Osteoblast (primary cell): ENCODE measurements around the gene ZNF474. TPM values are rescaled to one million over a fixed set of nuclear protein-coding genes. Genes with fewer than 3 reads are reported as not detected.

Experiments
- DNase-seq: peaks from one replicate; pipeline ENCODE4 v3.0.0; 2011; ENCODE audit warnings: low spot score, mixed read lengths; ENCODE audit not compliant: insufficient read length; ENCODE audit errors: missing footprints
- H2AFZ ChIP-seq: 2 replicates; pipeline ENCODE4 v1.6.0; 2011; ENCODE audit warnings: mild to moderate bottlenecking, low read length
- H3K27ac ChIP-seq: 2 replicates; pipeline ENCODE4 v1.5.1; 2011; ENCODE audit warnings: mild to moderate bottlenecking, low read depth, low read length, moderate library complexity
- H3K27me3 ChIP-seq: 2 replicates; pipeline ENCODE4 v1.6.0; 2012; ENCODE audit warnings: mild to moderate bottlenecking, control low read depth, inconsistent platforms, low read length, moderate library complexity; ENCODE audit not compliant: insufficient read depth
- H3K36me3 ChIP-seq: 2 replicates; pipeline ENCODE4 v1.5.1; 2011; ENCODE audit warnings: mild to moderate bottlenecking, low read length, control low read depth, moderate library complexity; ENCODE audit not compliant: insufficient read depth
- H3K4me1 ChIP-seq: 2 replicates; pipeline ENCODE4 v1.5.1; 2011; ENCODE audit warnings: mild to moderate bottlenecking, low read length, control low read depth, moderate library complexity; ENCODE audit not compliant: insufficient read depth
- H3K4me2 ChIP-seq: 2 replicates; pipeline ENCODE4 v1.6.0; 2011; ENCODE audit warnings: mild to moderate bottlenecking, low read length; ENCODE audit not compliant: insufficient read depth
- H3K4me3 ChIP-seq: fragments of 200-600 bp; sonication (generic); 3 replicates; pipeline ENCODE4 v1.5.1; 2012; ENCODE audit warnings: mild to moderate bottlenecking, low read length, inconsistent platforms; ENCODE audit not compliant: insufficient read depth
- H3K79me2 ChIP-seq: 2 replicates; pipeline ENCODE4 v1.6.0; 2012; ENCODE audit warnings: mild to moderate bottlenecking, low read length, control low read depth, inconsistent platforms; ENCODE audit not compliant: insufficient read depth
- H3K9me3 ChIP-seq: 2 replicates; pipeline ENCODE4 v1.5.1; 2011; ENCODE audit warnings: low read depth, low read length, control low read depth
- H4K20me1 ChIP-seq: 2 replicates; pipeline ENCODE4 v1.6.0; 2012; ENCODE audit warnings: mild to moderate bottlenecking, low read length, control low read depth; ENCODE audit not compliant: insufficient read depth
- total RNA-seq: library from RNA; depleted of rRNA; stranded (reverse); fragments of >200 nt; gene quantifications from 2 replicates; pipeline ENCODE4 v1.2.3, GENCODE V29; 2012
- TF ChIP-seq, protein P1 (sequence below): IDR thresholded peaks from 2 replicates; pipeline ENCODE4 v1.5.1; 2011; ENCODE audit warnings: mild to moderate bottlenecking, low read depth, low read length, moderate library complexity; ENCODE audit errors: extremely low read depth

ZNF474 gene
- total RNA-seq, 1 donor: 0.72 TPM

DNA sequence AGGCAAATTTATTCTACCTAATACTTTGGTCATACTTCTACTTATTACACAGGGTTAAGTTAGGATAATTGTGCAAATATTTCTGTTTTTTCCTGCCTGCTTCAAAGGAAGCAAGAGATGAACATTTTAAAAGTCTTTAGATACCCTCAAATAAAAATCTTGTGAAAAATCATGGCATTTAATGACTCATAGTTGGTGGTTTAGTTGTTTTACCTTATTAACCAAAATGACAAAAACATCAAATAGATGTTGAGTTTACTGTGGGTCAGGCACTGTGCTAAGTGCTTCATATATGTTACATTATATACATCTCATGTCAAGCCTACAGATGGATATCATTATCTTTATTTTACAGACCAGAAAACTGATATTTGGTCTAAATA lies 54.4 kb downstream of the ZNF474 start:
- Histone ChIP-seq H3K27ac (peak overlapping the region; percentile 96), H3K79me2 (no peaks in the 10 kb centered on the region), H3K9me3 (no peaks in the 10 kb centered on the region), H3K4me3 (no peak overlapping the region), H3K4me1 (peaks cover 52% of the 10 kb centered on the region), H3K36me3 (no peaks in the 10 kb centered on the region), H2AFZ (no peak overlapping the region), H4K20me1 (no peaks in the 10 kb centered on the region), H3K4me2 (peak overlapping the region; percentile 67), H3K27me3 (no peaks in the 10 kb centered on the region)
- no peak for DNase-seq
- TF ChIP-seq, protein P1, sequence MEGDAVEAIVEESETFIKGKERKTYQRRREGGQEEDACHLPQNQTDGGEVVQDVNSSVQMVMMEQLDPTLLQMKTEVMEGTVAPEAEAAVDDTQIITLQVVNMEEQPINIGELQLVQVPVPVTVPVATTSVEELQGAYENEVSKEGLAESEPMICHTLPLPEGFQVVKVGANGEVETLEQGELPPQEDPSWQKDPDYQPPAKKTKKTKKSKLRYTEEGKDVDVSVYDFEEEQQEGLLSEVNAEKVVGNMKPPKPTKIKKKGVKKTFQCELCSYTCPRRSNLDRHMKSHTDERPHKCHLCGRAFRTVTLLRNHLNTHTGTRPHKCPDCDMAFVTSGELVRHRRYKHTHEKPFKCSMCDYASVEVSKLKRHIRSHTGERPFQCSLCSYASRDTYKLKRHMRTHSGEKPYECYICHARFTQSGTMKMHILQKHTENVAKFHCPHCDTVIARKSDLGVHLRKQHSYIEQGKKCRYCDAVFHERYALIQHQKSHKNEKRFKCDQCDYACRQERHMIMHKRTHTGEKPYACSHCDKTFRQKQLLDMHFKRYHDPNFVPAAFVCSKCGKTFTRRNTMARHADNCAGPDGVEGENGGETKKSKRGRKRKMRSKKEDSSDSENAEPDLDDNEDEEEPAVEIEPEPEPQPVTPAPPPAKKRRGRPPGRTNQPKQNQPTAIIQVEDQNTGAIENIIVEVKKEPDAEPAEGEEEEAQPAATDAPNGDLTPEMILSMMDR: no peak

DNA sequence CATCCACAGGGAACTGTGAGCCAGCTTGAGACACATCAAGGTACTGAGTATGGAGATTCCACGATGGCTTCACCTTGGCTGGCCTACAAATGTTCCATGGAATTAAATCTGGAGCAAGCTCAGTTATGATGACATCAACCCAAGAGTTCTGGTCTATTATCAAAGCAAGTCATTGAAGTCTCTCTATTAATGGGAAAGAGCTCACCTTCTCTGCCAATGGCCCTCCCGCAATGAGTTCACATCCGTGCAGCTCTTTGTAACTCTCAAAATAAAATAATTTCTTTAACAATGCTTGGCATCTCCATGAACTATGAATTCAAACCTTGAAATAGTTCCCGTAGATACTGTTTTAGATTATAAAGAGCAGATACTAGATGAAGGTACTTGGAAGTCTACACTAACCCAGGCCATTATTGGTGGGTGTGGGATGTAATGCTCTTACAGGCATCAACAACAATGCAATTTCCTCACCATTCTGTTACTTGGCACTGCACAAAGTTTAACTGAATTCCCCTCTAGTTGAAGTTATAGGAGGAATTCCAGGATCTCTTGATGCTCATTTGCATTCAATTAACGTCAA lies 55.4 kb downstream of the ZNF474 start:
- Histone ChIP-seq H4K20me1 (no peaks in the 10 kb centered on the region), H3K9me3 (no peaks in the 10 kb centered on the region), H3K4me1 (peaks cover 52% of the 10 kb centered on the region), H3K36me3 (no peaks in the 10 kb centered on the region), H3K4me3 (no peak overlapping the region), H3K79me2 (no peaks in the 10 kb centered on the region), H3K27me3 (no peaks in the 10 kb centered on the region), H3K27ac (no peak overlapping the region), H2AFZ (no peak overlapping the region), H3K4me2 (no peak overlapping the region)
- no peak for DNase-seq
- TF ChIP-seq, protein P1: no peak

DNA sequence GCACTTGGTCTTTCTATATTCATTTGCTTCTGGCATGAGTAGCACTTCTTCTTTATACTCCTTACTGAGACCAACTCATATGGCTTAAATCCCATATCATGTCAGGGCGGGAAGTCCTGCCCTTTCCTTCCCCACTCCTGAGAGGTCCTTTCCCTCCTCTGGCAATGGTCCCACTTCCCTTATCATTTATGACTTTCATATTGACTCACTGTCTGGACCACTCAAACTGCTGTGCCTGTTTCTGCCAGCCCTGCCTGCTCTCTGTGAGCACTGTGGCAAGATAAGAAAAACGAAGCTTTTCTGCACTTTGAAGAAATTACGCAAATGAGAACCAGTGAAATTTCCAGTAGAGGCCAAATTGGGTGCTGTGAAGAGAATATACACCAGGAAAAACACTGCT lies 58.1 kb downstream of the ZNF474 start:
- Histone ChIP-seq H3K9me3 (no peaks in the 10 kb centered on the region), H2AFZ (no peak overlapping the region), H3K36me3 (no peaks in the 10 kb centered on the region), H3K27me3 (no peaks in the 10 kb centered on the region), H3K4me2 (no peak overlapping the region), H4K20me1 (no peaks in the 10 kb centered on the region), H3K4me1 (peaks cover 27% of the 10 kb centered on the region), H3K4me3 (no peak overlapping the region), H3K79me2 (no peaks in the 10 kb centered on the region), H3K27ac (peak overlapping the region; percentile 12)
- TF ChIP-seq, protein P1: no peak
- DNase-seq: no peak

DNA sequence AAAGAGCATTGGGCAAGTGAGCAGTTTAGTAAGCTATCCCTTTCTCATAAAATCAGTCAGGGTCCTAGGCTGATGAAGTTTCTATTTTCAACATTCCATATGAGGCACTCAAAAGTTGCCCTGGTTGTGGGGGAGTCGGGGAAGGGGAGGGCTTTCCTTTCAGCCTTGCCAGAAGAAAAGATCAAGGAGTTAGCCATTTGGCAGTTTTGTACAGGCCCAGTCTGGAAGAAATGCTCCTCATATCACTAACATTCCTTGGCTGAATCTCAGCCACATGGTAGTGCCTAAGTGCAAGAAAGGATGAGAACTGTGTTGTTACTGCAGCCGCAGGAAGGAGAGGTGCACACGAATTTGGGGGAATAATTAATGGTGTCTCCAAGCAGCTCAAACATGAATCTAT lies 60.8 kb downstream of the ZNF474 start:
- Histone ChIP-seq H3K9me3 (no peaks in the 10 kb centered on the region), H2AFZ (peak overlapping the region; percentile 14), H3K4me3 (no peak overlapping the region), H3K79me2 (no peaks in the 10 kb centered on the region), H3K27ac (no peak overlapping the region), H3K4me1 (peaks cover 8% of the 10 kb centered on the region), H3K4me2 (no peak overlapping the region), H4K20me1 (no peaks in the 10 kb centered on the region), H3K36me3 (no peaks in the 10 kb centered on the region), H3K27me3 (no peaks in the 10 kb centered on the region)
- DNase-seq: no peak
- TF ChIP-seq, protein P1: no peak
